ENCODE data around the gene PGS1. TPM values are rescaled to one million over a fixed set of nuclear protein-coding genes. Genes with fewer than 3 reads are reported as not detected.

Gene PGS1
- total and polyA plus RNA-seq, 2 donors from 2014 or later = 15.6 to 65.4 TPM

GRCh38 chr17:78417531-78417909 lies 39.1 kb downstream of the PGS1 start:
- intact Hi-C loops (cut with DNase I) = loop anchor here (5.0 kb wide), 1 partner anchor 50 kb away; no protein-coding TSS in a partner anchor
- Histone ChIP-seq H3K36me3 (ENCODE audit: control insufficient read depth in 2 of 3, insufficient read depth in 3 of 3, low read length in 3 of 3) (peaks cover 0 to 29% (median 8%) of the 10 kb centered on the region in 3 donors), H3K4me1 (ENCODE audit: control insufficient read depth in 2 of 3, insufficient read depth in 2 of 3, low read depth in 1 of 3, low read length in 3 of 3) (peaks cover 0 to 34% (median 0%) of the 10 kb centered on the region in 3 donors), H3K4me3 (ENCODE audit: low read length in 3 of 3) (no peak overlapping the region), H3K27ac (ENCODE audit: low read depth in 2 of 2, low read length in 2 of 2) (peak overlapping the region; percentile 81 to 91), H3K27me3 (ENCODE audit: control insufficient read depth, insufficient read depth, low read length) (no peaks in the 10 kb centered on the region), H3K9me3 (ENCODE audit: control insufficient read depth in 2 of 3, insufficient read depth in 1 of 3, low read length in 3 of 3) (no peaks in the 10 kb centered on the region), H3K9ac (ENCODE audit: low read length in 3 of 3) (no peak overlapping the region)
- no peak for TF ChIP-seq CTCF (IDR thresholded peaks at IDR 0.05; ENCODE audit: borderline replicate concordance, extremely low read depth, insufficient read depth)
- DNase-seq (peak in 1 of 5 donors; percentile 72), FAIRE-seq (no peak)

- FAIRE-seq = no peak
- H3K4me3 ChIP-seq (ENCODE audit: low read length in 3 of 3) = no peak overlapping the region
- peak overlapping the region in 1 of 3 donors; percentile 12 for H3K9ac ChIP-seq (ENCODE audit: low read length in 3 of 3)
- DNase-seq = no peak
- H3K27me3 ChIP-seq (ENCODE audit: control insufficient read depth, insufficient read depth, low read length) = no peaks in the 10 kb centered on the region
- peak overlapping the region in 1 of 2 donors; percentile 5 for H3K27ac ChIP-seq (ENCODE audit: low read depth in 2 of 2, low read length in 2 of 2)
- H3K9me3 ChIP-seq (ENCODE audit: control insufficient read depth in 2 of 3, insufficient read depth in 1 of 3, low read length in 3 of 3) = no peaks in the 10 kb centered on the region
- peaks cover 0 to 25% (median 13%) of the 10 kb centered on the region in 3 donors for H3K36me3 ChIP-seq (ENCODE audit: control insufficient read depth in 2 of 3, insufficient read depth in 3 of 3, low read length in 3 of 3)
- peaks cover 0 to 31% (median 0%) of the 10 kb centered on the region in 3 donors for H3K4me1 ChIP-seq (ENCODE audit: control insufficient read depth in 2 of 3, insufficient read depth in 2 of 3, low read depth in 1 of 3, low read length in 3 of 3)
- no peak for TF ChIP-seq CTCF (IDR thresholded peaks at IDR 0.05; ENCODE audit: borderline replicate concordance, extremely low read depth, insufficient read depth)
- intact Hi-C loops (cut with DNase I) = loop anchor here (5.0 kb wide), 1 partner anchor 51 kb away; no protein-coding TSS in a partner anchor
Measured at GRCh38 chr17:78418326-78419026, 40.0 kb downstream of the PGS1 start.

- FAIRE-seq = no peak
- peak in 1 of 5 donors; percentile 73 for DNase-seq
- H3K9me3 ChIP-seq (ENCODE audit: control insufficient read depth in 2 of 3, insufficient read depth in 1 of 3, low read length in 3 of 3) = no peaks in the 10 kb centered on the region
- peak overlapping the region in 1 of 2 donors; percentile 44 for H3K27ac ChIP-seq (ENCODE audit: low read depth in 2 of 2, low read length in 2 of 2)
- no peak overlapping the region for H3K9ac ChIP-seq (ENCODE audit: low read length in 3 of 3)
- intact Hi-C loops (cut with DNase I) = loop anchor here (5.0 kb wide), 2 partner anchors 53 to 128 kb away; no protein-coding TSS in a partner anchor
- TF ChIP-seq CTCF (IDR thresholded peaks at IDR 0.05; ENCODE audit: borderline replicate concordance, extremely low read depth, insufficient read depth) = no peak
- H3K36me3 ChIP-seq (ENCODE audit: control insufficient read depth in 2 of 3, insufficient read depth in 3 of 3, low read length in 3 of 3) = peaks cover 0 to 35% (median 20%) of the 10 kb centered on the region in 3 donors
- no peak overlapping the region for H3K4me3 ChIP-seq (ENCODE audit: low read length in 3 of 3)
- H3K4me1 ChIP-seq (ENCODE audit: control insufficient read depth in 2 of 3, insufficient read depth in 2 of 3, low read depth in 1 of 3, low read length in 3 of 3) = peaks cover 0 to 22% (median 0%) of the 10 kb centered on the region in 3 donors
- no peaks in the 10 kb centered on the region for H3K27me3 ChIP-seq (ENCODE audit: control insufficient read depth, insufficient read depth, low read length)
Measured at GRCh38 chr17:78419970-78420815, 41.7 kb downstream of the PGS1 start.

All from kidney (tissue), 14 donors.